GM06990 (cell line): Measurements from ENCODE around the gene FOXC2.

Source experiments
- DNase-seq: peaks from one replicate; pipeline ENCODE4 v3.0.0-alpha.2; 2011; ENCODE audit not compliant: insufficient read length; ENCODE audit errors: extremely low read depth
- H3K27me3 ChIP-seq: replicated peaks from 2 replicates; pipeline ENCODE4 v1.6.0; 2011; ENCODE audit warnings: low read length; ENCODE audit not compliant: control insufficient read depth, insufficient read depth
- H3K36me3 ChIP-seq: 2 replicates; pipeline ENCODE4 v1.5.1; 2011; ENCODE audit warnings: low read length; ENCODE audit not compliant: control insufficient read depth, insufficient read depth
- H3K4me3 ChIP-seq: replicated peaks from 2 replicates; pipeline ENCODE4 v1.5.1; 2011; ENCODE audit warnings: low read depth, mild to moderate bottlenecking, control low read depth, low read length
- CTCF ChIP-seq: IDR thresholded peaks from 2 replicates; pipeline ENCODE4 v1.5.1; 2011; ENCODE audit warnings: low read length, control low read depth, mild to moderate bottlenecking, inconsistent platforms; ENCODE audit not compliant: insufficient read depth, poor library complexity, severe bottlenecking

FOXC2 gene

DNA sequence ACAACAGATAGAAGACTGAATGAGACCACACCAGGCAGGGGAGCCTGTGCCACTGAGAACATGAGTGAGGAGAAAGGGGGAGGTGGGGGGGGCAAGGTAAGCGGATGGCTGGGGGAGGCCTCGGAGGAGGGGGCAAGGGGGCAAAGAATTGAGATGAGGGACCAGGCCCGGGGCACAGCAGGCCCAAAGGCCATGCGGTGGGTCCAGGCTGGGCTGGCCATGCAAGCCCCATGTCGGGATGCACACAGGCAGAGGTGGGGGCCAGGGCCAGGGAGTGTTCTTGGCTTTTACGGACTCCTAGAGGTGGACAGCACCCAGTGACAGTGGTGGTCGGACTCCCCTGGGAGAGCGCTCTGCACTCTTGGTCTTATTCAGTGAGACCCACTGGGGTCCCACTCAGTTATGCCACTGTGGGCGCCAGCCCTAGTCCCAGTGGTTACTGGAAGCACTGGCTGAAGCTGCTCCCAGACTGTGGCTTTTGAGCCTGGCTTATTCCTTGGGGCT lies 6.8 kb upstream of the FOXC2 start:
- 0 out of 2 replicates have a peak, but pooled peaks cover 2% of the 10 kb centered on the region for H3K27me3 ChIP-seq
- TF ChIP-seq CTCF: no peak

DNA sequence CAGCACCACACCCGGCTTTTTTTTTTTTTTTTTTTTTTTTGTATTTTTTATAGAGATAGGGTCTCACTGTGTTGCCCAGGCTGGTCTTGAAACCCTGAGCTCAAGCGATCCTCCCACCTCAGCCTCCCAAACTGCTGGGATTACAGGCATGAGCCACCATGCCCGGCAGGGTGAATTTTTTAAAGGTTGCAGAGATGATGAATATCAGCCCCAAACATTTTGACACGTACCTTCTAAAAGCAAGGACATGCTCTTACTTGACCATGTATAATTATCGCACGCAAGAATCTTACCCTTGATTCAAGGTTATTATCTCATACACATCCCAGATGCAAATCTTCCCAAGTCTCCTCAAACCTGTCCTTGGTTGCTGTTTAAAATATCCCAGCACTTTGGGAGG lies 4.3 kb upstream of the FOXC2 start:
- TF ChIP-seq CTCF: no peak
- H3K4me3 ChIP-seq: no peak overlapping the region
- no peak for DNase-seq
- H3K27me3 ChIP-seq: peaks cover 2% of the 10 kb centered on the region; the same call in 1 of the 2 replicates
- no peaks in the 10 kb centered on the region for H3K36me3 ChIP-seq

More for the DNA sequence above, 6.8 kb upstream of the FOXC2 start:
- Histone ChIP-seq H3K36me3 (no peaks in the 10 kb centered on the region), H3K4me3 (no peak overlapping the region)
- DNase-seq: no peak

DNA sequence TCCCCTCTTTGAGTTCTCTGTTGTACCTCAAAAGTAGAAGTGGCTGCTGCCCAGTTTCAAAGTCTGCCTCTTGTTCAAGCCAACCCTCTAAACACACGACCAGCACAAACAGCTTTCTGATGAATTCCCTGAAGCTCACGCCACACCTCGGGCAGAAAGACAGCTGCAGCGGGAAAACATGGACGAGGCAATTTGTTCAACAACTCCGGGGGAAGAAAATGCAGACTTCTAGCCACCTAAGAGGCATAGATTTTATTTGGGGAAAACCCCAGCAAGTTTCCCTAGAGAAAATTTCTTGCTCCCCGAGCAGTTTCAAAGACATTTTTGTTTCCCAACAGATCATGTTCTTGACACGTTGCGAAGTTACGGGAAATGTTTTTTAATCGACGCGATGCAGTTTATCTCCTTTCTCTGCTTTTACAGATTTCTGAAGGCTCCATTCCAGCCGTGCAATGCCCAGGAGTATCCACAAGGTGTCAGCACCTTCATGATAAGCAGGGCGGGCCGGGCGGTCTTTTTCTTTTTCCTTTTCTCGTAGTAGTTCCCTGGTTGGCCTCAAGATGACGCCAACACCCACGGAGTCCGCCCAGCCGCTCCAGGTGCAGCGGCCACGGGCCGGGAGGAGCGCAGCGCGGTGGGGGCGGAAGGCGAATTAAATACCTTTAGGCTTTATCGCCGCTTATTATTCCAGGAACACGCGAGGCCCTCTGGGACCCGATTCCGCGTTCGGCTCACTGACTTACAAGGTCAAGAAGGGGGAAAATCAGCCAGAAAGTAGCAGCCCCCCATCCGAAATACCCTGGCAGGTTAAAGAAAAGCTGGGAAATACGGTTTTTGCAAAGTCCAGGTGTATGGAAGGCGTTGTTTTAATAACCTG lies 2.9 kb upstream of the FOXC2 start:
- Histone ChIP-seq H3K27me3 (peaks cover 2% of the 10 kb centered on the region; the same call in 1 of the 2 replicates), H3K4me3 (no peak overlapping the region), H3K36me3 (no peaks in the 10 kb centered on the region)
- peak; percentile 100 for TF ChIP-seq CTCF
- DNase-seq: peak; percentile 75

DNA sequence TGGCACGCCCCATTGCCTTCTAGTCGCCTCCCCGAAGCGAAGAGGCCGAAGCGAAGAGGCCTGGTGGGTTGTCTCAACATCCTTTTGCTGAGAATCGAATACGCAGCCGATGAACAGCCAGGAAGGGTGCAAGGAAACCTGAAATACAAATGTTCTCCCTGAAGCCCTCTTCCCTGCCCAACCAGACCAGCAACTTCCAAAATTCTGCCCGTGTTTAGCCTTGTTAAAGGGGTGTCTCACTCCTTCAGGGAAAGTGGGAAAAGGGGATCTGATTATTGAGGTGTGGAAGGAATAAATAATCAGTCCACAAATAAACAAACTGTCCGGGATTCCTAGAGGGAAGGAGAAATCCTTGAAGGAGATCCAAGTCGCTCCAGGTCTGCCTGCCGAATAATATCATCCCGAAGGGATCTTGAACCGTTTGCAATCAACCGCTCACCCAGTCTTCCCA lies 1.4 kb upstream of the FOXC2 start:
- peaks cover 3% of the 10 kb centered on the region for H3K27me3 ChIP-seq
- no peaks in the 10 kb centered on the region for H3K36me3 ChIP-seq
- TF ChIP-seq CTCF: no peak
- no peak for DNase-seq
- H3K4me3 ChIP-seq: no peak overlapping the region

GRCh38 chr16:86565644-86566511 lies 751 bp upstream of the FOXC2 start:
- DNase-seq: no peak
- peaks cover 3% of the 10 kb centered on the region for H3K27me3 ChIP-seq
- TF ChIP-seq CTCF: no peak
- no peaks in the 10 kb centered on the region for H3K36me3 ChIP-seq
- H3K4me3 ChIP-seq: no peak overlapping the region
